ENCODE results near the gene TMEM92. TPM values are rescaled to one million over a fixed set of nuclear protein-coding genes. Genes with fewer than 3 reads are reported as not detected.
A peak's percentile ranks its signal among the peaks of the same experiment; 100 is the strongest.
"Not testable (repeated sequence)": the region's sequence is repeated elsewhere in the genome, so short reads cannot be mapped to it uniquely, and the experiment has no call there.

The TMEM92 gene
- total RNA-seq, 1 donor from 2014 or later: 0.26 TPM

DNA sequence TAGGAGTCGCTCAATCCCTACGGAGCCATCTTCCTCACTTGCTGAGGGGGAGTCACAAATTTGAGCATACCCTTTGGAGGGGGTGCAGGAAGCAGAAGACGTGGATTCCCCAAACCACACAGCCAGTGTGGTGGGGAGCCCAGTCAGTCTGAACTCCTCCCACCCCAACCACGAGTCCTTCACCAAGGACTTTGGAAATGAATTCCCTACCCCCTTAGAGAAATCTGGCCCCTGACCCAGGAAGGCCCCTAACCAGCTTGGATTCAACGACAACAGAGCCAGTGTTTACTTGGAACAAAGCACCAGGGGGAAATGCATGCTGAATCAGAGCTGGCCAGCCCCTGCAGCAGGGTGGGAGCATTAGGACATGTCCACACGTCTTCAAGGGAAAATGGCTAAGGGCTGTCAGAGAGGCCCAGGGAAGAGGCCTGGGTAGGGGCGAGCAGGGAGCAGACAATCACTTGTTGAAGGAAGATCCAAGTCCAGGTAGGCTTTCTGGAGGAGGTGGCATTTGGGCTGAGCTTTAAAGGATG is 5.5 kb upstream of the TMEM92 start:
- H3K36me3 ChIP-seq (ENCODE audit: control insufficient read depth, insufficient read depth, low read length): no peaks in the 10 kb centered on the region
- FAIRE-seq: no peak
- no peak for TF ChIP-seq CTCF (IDR thresholded peaks at IDR 0.05; ENCODE audit: insufficient read depth, low read length, severe bottlenecking)

GRCh38 chr17:50269477-50270434 is 4.5 kb upstream of the TMEM92 start:
- peak; percentile 81 for TF ChIP-seq CTCF (IDR thresholded peaks at IDR 0.05; ENCODE audit: insufficient read depth, low read length, severe bottlenecking)
- Histone ChIP-seq H3K36me3 (ENCODE audit: control insufficient read depth, insufficient read depth, low read length) (no peaks in the 10 kb centered on the region), H3K4me3 (ENCODE audit: low read depth, low read length) (no peak overlapping the region), H3K27me3 (ENCODE audit: control insufficient read depth, insufficient read depth, low read length) (peaks cover 3% of the 10 kb centered on the region)
- FAIRE-seq (no peak), DNase-seq (ENCODE audit: low read depth) (peak; percentile 58)

More for the DNA sequence above, 5.5 kb upstream of the TMEM92 start:
- DNase-seq (ENCODE audit: low read depth): no peak
- Histone ChIP-seq H3K4me3 (ENCODE audit: low read depth, low read length) (no peak overlapping the region), H3K27me3 (ENCODE audit: control insufficient read depth, insufficient read depth, low read length) (peaks cover 5% of the 10 kb centered on the region)

DNA sequence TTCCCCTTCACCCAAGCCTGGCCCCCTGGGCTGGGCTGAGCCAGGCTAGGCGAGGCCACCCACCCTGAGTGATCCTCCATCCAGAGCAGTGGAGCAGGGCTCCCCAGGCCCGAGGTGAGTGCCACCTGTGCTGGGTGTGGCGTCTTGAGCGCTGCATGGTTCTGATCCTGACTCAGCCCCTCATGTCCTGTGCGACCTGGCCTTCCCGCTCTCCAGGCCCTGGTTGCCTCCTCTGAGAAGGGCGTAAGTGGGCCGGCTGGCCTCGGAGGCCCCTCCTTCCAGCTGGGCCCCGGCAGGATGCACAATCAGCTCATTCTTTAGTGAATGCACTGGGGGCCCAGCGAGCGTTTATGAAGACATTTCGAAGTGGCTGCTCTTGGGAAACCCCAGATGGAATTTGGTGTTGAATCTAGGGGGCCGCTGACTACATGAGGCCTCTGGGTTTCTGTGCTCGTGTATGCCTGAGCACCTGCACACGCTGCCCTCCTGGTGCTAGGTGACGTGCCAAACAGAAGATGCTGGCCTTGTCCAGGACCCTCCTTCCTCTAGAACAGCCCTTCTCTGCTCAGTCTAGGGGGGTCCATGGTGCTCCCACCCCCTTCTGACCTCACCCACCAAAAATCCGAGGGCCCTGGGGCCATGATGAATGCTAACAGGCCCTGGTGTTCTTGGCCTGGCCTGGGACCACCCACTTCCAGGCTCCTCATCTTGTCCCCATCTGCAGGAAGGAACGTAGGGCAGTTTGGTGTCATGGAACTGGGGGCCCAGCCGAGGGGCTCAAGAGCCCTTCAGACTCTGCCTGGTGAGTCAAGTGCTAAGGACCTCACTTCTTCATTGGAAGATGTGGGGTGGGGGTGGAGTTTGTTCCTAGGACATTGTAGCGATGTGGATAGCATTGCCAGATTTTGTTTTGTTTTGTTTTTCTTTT is 3.6 kb upstream of the TMEM92 start:
- H3K36me3 ChIP-seq (ENCODE audit: control insufficient read depth, insufficient read depth, low read length): no peaks in the 10 kb centered on the region
- no peak overlapping the region for H3K4me3 ChIP-seq (ENCODE audit: low read depth, low read length)
- no peak for FAIRE-seq
- no peak for DNase-seq (ENCODE audit: low read depth)
- peaks cover 3% of the 10 kb centered on the region for H3K27me3 ChIP-seq (ENCODE audit: control insufficient read depth, insufficient read depth, low read length)
- no peak for TF ChIP-seq CTCF (IDR thresholded peaks at IDR 0.05; ENCODE audit: insufficient read depth, low read length, severe bottlenecking)

DNA sequence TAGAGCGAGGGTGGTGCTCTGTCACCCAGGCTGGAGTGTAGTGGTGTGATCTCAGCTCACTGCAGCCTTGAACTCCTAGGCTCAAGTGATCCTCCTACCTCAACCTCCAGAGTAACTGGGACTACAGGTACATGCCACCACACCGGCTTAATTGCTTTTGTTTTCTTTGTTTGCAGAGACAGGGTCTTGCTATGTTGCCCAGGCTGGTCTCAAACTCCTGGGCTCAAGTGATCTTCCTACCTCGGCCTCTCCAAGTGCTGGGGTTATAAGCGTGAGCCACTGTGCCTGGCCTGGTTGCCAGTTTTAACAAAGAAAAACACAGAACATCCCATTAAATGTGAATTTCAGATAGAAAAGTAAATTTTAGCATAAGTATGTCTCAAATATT is 2.9 kb upstream of the TMEM92 start:
- H3K4me3 ChIP-seq (ENCODE audit: low read depth, low read length); H3K27me3 ChIP-seq (ENCODE audit: control insufficient read depth, insufficient read depth, low read length); DNase-seq (ENCODE audit: low read depth); H3K36me3 ChIP-seq (ENCODE audit: control insufficient read depth, insufficient read depth, low read length); FAIRE-seq: not testable (repeated sequence)

DNA sequence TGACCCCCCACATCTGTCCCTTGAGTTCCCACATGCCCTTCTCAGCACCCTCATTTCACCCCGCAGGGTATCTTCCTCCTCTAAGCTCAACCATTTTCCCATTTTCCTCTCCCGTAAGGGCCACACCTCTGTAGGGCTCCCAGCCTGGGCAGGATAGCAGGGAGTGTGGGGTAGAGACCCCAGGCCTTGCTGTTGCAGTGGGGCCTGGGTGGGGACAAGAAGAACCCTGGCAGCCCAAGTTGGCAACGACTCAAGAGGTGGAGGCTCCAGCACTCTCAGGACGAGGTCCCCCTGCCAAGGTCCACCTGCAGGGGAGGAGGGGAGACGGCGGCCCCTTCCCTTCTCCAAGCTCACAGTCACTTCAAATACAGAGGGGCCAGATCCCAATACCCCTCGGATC is 2.0 kb upstream of the TMEM92 start:
- H3K27me3 ChIP-seq (ENCODE audit: control insufficient read depth, insufficient read depth, low read length): peaks cover 3% of the 10 kb centered on the region
- no peak for FAIRE-seq
- TF ChIP-seq CTCF (IDR thresholded peaks at IDR 0.05; ENCODE audit: insufficient read depth, low read length, severe bottlenecking): no peak
- H3K4me3 ChIP-seq (ENCODE audit: low read depth, low read length): no peak overlapping the region
- DNase-seq (ENCODE audit: low read depth): no peak
- no peaks in the 10 kb centered on the region for H3K36me3 ChIP-seq (ENCODE audit: control insufficient read depth, insufficient read depth, low read length)
